Measurements from ENCODE around the gene EHBP1.

The EHBP1 gene

DNA sequence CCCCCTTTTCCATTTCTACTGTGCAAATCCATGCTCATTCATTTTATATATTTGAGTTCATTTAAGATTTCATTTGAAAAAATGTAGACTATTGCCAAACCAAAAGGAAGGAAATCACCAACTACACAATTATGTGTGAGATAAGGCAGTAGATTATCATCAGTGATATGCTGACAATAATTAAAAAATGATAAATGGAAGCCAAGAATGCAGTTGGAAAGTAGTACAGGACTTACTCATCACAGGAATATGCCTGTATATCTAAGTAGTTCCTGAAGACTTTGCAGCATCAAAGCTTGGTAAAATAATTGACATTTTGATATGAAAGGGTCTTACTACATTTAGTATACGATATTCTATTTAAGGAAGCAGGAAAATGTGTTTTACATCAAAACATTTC lies 179.0 kb downstream of the EHBP1 start:
- no peak for DNase-seq (ENCODE audit: low spot score)

- no peak for DNase-seq (ENCODE audit: low spot score)
These were observed 189.6 kb downstream of the EHBP1 start for GRCh38 chr2:62894966-62895631.

DNA sequence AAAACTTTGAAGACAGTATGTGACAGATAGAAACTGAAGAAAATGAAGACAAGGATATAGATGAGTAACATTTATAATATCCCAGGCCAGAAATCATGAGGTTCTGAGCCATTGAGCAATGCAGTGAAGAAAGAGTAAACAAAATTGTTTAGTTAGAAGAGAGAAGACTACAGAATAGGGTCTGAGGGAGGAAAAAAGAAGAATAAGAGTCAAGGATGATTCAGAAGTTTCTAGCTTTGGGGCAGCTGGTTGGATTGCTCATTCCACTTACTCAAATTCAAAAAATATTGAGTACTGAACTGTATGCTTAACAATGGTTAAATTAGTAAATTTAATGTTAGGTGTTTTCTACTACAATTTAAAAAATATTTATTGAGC lies 190.1 kb downstream of the EHBP1 start:
- DNase-seq (ENCODE audit: low spot score) = no peak

- DNase-seq (ENCODE audit: low spot score) = no peak
These were observed 191.8 kb downstream of the EHBP1 start for GRCh38 chr2:62897187-62897827.

- DNase-seq (ENCODE audit: low spot score) = no peak
These were observed 198.8 kb downstream of the EHBP1 start for GRCh38 chr2:62904344-62904743.

DNA sequence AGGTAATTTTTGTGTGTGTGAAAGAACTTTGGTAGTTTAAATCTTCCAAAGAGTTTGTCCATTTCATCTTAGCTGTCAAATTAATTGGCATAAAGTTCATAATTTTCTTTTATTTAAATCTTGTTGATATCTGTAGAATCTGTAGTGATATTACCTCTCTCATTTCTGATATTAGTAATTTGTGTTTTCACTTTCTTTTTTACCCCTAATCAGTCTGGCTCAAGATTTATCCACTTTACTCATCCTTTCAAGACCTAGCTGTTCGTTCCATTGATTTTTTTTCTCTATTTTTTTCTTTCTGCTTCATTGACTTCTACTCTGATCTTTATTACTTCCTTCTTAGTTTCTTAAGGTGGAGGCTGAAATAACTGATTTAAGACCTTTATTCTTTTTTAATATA lies 202.6 kb downstream of the EHBP1 start:
- no peak for DNase-seq (ENCODE audit: low spot score)

DNA sequence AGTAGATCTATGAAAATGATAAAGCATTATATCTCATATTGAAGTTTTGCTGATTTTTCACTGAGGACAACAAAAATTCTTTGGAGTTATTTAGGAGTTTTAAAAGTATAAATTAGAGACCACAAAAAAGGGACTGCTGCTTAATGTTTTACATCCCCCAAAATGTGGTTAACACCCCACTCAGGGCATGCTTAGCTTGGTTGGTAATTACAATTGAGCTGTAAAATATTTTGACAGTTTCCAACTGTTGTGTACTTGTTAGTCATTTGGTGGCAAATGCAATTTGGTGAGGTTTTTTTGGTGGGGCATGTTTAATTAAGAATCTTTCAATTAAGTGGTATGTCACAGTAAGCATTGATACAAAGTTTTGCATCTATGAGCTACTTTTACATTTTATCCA lies 207.8 kb downstream of the EHBP1 start:
- DNase-seq (ENCODE audit: low spot score) = no peak

DNA sequence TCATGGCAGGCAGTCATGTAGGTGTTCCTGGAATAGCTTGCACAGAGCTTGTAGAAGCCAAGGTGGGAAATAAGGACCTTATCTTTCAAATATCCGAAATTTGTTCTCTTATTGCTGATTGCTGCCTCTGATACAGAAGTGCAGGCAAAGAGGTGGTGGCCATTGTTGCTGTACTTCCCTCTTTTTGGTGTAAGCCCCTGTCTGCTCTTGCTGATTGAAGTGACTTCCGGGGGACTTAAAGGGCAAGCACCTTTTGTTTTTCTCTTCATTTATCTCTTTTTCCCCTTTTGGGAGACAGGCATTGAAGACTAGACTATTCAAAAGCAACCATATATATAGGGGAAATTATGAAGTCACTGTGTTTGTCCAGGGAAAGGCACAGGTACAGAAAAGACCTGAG lies 213.5 kb downstream of the EHBP1 start:
- DNase-seq (ENCODE audit: low spot score) = no peak

GRCh38 chr2:62920070-62920469 lies 214.6 kb downstream of the EHBP1 start:
- no peak for DNase-seq (ENCODE audit: low spot score)

DNA sequence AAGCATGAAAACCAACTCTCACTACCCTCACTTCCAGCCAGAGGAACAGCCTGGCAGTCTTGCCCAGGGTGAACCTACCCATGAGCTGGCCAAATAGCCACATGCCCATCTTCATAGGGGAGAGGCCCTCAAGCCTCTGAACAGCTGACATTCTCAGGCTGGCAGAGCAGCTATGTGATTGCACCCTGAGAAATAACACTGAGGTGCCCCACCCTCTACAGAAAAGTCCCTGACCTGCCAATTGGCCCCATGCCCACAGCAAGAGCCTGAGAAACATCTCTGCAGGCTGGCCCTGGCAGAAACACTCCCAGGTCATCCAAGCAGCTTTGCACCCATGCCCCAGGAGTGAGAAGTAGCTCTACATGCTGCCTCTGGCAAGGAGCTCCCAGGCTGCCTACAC lies 217.7 kb downstream of the EHBP1 start:
- no peak for DNase-seq (ENCODE audit: low spot score)

DNA sequence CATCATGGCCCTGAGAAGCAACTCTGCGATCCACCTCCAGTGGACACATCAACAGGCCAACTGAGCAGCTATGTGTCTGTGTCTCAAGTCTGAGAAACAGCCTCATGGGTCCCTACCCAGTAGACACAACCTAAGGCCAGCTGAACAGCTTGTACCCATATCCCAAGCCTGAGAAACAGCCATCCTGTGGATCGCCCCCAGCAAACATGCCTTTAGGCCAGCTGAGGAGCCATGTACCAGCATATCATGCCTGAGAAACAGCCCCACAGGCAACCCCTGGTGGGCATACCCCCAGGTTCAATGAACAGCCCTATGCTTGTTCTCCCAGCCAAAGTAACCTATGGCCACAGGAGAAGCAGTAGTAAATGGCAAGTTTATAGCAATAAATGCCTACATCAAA lies 218.4 kb downstream of the EHBP1 start:
- no peak for DNase-seq (ENCODE audit: low spot score)

GRCh38 chr2:62928015-62928414 lies 222.5 kb downstream of the EHBP1 start:
- DNase-seq (ENCODE audit: low spot score) = no peak

DNA sequence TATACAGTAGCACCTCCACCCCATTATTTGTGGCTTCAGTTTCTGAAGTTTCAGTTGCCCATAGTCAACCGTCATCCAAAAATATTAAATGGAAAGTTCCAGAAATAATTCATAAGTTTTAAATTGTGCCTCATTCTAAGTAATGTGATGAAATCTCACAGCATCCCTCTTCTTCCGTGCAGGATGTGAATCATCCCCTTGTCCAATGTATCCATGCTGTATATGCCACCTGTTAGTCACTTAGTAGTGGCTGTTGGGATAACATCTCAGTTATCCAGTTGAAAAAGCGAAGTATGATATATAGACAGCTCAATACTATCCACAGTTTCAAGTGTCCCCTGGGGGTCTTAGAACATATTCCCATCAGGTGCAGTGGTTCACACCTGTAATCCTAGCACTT lies 226.0 kb downstream of the EHBP1 start:
- DNase-seq (ENCODE audit: low spot score) = no peak

DNA sequence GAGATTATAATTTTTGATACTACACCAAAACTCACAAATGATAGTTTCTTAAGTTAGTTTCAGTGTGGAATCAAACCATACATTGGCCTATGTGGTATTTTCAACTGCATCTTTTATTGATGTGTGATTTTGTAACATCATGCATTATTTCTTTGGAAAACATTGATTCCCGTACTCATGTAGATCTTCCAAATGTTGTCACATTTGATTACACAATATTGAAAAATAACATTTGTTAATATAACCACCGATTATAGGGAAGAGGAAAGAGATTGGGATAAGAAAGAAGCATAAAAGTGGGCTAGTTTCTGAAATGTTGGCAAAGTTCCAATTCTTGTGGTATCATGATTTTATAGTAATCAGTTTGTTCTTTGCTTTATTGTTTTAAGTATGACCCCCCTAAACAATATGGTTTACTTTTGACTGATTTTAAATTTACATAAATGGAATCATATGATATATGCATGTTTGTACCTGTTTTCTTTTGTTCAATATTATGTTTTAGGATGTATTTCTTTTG lies 227.9 kb downstream of the EHBP1 start:
- no peak for DNase-seq (ENCODE audit: low spot score)

- DNase-seq (ENCODE audit: low spot score) = no peak
These were observed 229.0 kb downstream of the EHBP1 start for GRCh38 chr2:62934517-62934916.

DNA sequence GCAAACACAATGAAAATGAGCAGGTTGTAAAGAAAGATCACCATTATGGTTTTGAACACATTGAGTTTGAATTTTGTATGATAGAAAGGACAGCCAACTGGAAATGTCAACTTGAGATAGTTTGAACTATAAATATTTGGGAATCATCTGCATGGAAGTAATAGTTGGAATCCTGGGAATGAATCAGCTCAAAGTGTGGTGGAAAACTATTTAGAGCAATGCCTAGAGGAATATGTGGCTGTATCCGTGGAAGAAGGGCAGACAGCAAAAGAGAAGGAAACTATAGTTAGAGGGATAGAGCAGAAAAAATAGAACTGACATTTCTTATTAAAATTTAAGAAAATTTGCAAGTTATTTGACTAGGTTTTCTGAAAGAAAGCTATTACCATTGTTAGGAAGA lies 232.6 kb downstream of the EHBP1 start:
- no peak for DNase-seq (ENCODE audit: low spot score)

DNA sequence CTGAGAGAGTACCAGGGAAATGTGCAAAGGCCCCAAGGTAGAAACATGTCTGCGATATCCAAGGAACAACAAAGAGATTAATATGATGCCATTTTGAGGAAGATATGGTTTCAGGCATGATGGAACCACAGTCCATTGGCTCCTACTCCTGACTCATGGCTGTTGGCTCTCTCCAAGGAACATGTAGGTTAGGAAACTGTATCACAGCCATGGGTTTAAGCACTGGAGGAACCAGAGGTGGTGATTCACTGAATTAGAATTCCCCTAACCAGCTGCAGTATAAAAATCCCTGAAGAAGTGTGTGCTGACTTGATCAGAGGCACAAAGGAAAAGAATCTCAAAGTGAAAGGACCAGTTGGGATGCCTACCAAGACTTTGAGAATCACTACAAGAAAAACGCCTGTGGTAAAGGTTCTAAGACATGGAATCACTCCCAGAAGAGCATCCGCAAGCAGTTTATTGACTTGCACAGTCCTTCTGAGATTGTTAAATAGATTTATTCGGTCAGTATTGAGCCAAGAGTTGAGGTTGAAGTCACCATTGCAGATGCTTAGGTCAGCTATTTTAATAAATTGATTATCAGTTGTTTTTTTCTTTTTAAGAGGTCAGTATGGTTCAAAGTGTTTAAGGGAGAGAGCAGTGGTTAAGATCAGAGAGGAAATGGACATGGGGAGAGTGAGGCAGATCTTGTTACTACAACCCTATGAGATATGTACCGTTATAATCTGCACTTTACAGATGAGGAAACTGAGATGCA lies 234.4 kb downstream of the EHBP1 start:
- no peak for DNase-seq (ENCODE audit: low spot score)

DNA sequence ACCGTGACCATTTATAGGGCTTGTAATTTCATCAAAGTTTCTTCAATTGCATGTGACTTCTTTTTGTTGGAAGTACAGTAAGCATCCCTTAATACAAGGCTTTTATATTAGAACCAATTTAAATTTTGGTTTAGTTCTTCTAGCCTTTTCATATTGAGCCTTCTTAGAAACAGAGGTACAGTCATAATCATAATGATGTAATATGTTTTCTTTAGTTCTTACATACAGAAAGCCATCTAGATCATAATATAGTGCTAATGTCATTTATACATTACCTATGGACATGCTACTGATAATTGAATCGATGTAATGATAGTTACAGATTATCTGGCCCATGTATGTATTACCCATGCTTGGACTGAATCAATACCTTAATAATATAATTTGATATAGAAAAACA lies 235.2 kb downstream of the EHBP1 start:
- DNase-seq (ENCODE audit: low spot score) = no peak

GRCh38 chr2:62941413-62941812 lies 235.9 kb downstream of the EHBP1 start:
- no peak for DNase-seq (ENCODE audit: low spot score)

DNA sequence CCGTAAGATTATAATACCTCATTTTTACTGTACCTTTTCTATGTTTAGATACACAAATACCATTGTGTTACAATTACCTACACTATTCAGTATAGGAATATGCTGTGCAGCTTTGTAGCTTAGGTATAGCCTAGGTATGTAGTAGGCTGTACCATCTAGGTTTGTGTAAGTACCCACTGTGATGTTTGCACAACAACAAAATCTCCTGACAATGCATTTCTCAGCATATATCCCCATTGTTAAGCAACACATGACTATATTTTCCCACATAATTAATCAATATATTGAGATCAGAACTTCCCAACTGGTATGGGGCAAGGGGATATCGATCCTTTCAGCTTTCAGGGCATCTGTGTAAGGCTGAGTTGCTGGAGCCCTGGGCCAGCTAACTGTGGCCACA lies 238.8 kb downstream of the EHBP1 start:
- no peak for DNase-seq (ENCODE audit: low spot score)

DNA sequence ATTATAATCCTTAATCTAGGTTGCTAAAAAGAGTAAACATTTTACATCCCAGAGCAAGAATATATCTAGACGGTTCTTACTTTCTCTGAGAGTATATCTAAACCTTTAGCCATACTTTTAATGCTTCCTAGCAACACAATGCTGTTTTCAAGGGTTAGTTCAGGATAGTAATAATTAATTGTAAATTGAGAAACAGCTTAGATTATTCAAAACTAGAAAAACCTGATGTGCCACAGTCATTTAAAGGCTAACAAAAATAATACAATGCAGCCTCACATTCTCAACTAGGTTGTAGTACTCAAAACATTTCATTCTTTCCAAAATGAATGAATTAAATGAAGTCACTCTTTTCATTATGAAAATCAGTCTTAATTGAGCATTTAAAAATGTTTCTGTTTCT lies 241.9 kb downstream of the EHBP1 start:
- DNase-seq (ENCODE audit: low spot score) = no peak

- no peak for DNase-seq (ENCODE audit: low spot score)
These were observed 251.1 kb downstream of the EHBP1 start for GRCh38 chr2:62956651-62957050.

DNA sequence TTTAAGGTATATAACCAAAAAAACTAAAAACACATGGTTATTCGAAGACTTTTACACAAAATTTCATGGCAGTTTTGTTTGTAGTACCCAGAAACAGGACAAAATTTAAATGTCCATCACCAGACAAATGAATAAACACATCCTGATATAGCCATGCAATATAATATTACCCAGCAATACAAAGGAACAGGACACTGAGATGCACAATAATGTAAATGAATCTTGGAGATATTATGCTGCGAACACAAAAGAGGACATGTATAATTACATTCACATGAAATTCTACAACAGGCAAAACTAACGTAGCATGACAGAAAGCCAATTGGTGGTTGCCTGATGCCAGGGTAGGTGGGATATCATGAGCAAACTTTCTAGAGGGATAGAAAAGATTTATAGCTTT lies 252.7 kb downstream of the EHBP1 start:
- no peak for DNase-seq (ENCODE audit: low spot score)

Measured in putamen (tissue), 1 donor.